ENCODE results near the gene PHACTR4. TPM values are rescaled to one million over a fixed set of nuclear protein-coding genes. Genes with fewer than 3 reads are reported as not detected.
"Not testable (repeated sequence)": the region's sequence is repeated elsewhere in the genome, so short reads cannot be mapped to it uniquely, and the experiment has no call there.

Gene PHACTR4
- total and polyA plus RNA-seq, 7 donors, result 21.6 to 57.4 (median 35.2) TPM

GRCh38 chr1:28326984-28327383 is 42.6 kb upstream of the PHACTR4 start:
- 67 to 78% methylated on average over 3 of the region's 3 CpGs for WGBS, 2 donors
- intact Hi-C loops (cut with DNase I), result loop anchor here (5.0 kb wide), 1 partner anchor 80 kb away; no protein-coding TSS in a partner anchor
- peaks cover 0 to 19% (median 8%) of the 10 kb centered on the region in 4 donors for H3K4me1 ChIP-seq
- H3K36me3 ChIP-seq, result peaks cover 8 to 13% (median 9%) of the 10 kb centered on the region in 4 donors
- H3K9me3 ChIP-seq, result no peaks in the 10 kb centered on the region
- TF ChIP-seq POLR2AphosphoS5 (IDR thresholded peaks at IDR 0.05), result no peak
- no peak for TF ChIP-seq POLR2A (IDR thresholded peaks at IDR 0.05)
- no peak for TF ChIP-seq EP300 (IDR thresholded peaks at IDR 0.05)
- no peak for TF ChIP-seq CTCF (IDR thresholded peaks at IDR 0.05)
- no peak overlapping the region for H3K27ac ChIP-seq
- no peak for DNase-seq
- no peak overlapping the region for H3K4me3 ChIP-seq
- no peaks in the 10 kb centered on the region for H3K27me3 ChIP-seq

- not testable (repeated sequence) for H3K9me3 ChIP-seq, H3K27ac ChIP-seq, DNase-seq, H3K4me3 ChIP-seq, H3K27me3 ChIP-seq
- Histone ChIP-seq H3K4me1 (peaks cover 0 to 19% (median 8%) of the 10 kb centered on the region in 4 donors), H3K36me3 (peaks cover 11 to 18% (median 13%) of the 10 kb centered on the region in 4 donors)
- 38 to 59% methylated on average over 11 of the region's 11 CpGs for WGBS, 2 donors
- intact Hi-C loops (cut with DNase I), result loop anchor here (5.0 kb wide), 1 partner anchor 80 kb away; no protein-coding TSS in a partner anchor
Observed at GRCh38 chr1:28327431-28327830, 42.1 kb upstream of the PHACTR4 start.

- 57 to 84% methylated on average over 16 of the region's 16 CpGs for WGBS, 2 donors
- H3K9me3 ChIP-seq, result no peaks in the 10 kb centered on the region
- DNase-seq, result no peak
- peaks cover 11 to 26% (median 17%) of the 10 kb centered on the region in 4 donors for H3K36me3 ChIP-seq
- H3K4me3 ChIP-seq, result peak overlapping the region; percentile 58 to 67 (median 66)
- H3K27ac ChIP-seq, result peak overlapping the region; percentile 77 to 90 (median 85)
- intact Hi-C loops (cut with DNase I), result loop anchor here (2.0 to 5.0 kb wide), 2 partner anchors 43 to 81 kb away; no protein-coding TSS in a partner anchor
- no peak for TF ChIP-seq POLR2A (IDR thresholded peaks at IDR 0.05)
- TF ChIP-seq CTCF (IDR thresholded peaks at IDR 0.05), result no peak
- TF ChIP-seq POLR2AphosphoS5 (IDR thresholded peaks at IDR 0.05), result no peak
- no peak for TF ChIP-seq EP300 (IDR thresholded peaks at IDR 0.05)
- peaks cover 0 to 19% (median 8%) of the 10 kb centered on the region in 4 donors for H3K4me1 ChIP-seq
- H3K27me3 ChIP-seq, result no peaks in the 10 kb centered on the region
Observed at GRCh38 chr1:28328228-28328648, 41.3 kb upstream of the PHACTR4 start.

GRCh38 chr1:28329395-28330153 is 40.0 kb upstream of the PHACTR4 start:
- peak; percentile 21 for DNase-seq
- Histone ChIP-seq H3K36me3 (peaks cover 13 to 39% (median 25%) of the 10 kb centered on the region in 4 donors), H3K27me3 (no peaks in the 10 kb centered on the region), H3K27ac (peak overlapping the region; percentile 77 to 90 (median 85)), H3K9me3 (no peaks in the 10 kb centered on the region), H3K4me1 (peaks cover 0 to 19% (median 8%) of the 10 kb centered on the region in 4 donors), H3K4me3 (peak overlapping the region; percentile 58 to 67 (median 66))
- 28 to 36% methylated on average over 29 of the region's 29 CpGs for WGBS, 2 donors
- intact Hi-C loops (cut with DNase I), result loop anchor here (2.0 to 5.0 kb wide), 2 partner anchors 41 to 82 kb away; no protein-coding TSS in a partner anchor
- TF ChIP-seq POLR2A (IDR thresholded peaks at IDR 0.05) (no peak), POLR2AphosphoS5 (IDR thresholded peaks at IDR 0.05) (no peak), CTCF (IDR thresholded peaks at IDR 0.05) (peak in 2 of 4 experiments; percentile 21 to 22), EP300 (IDR thresholded peaks at IDR 0.05) (no peak)

- no peaks in the 10 kb centered on the region for H3K27me3 ChIP-seq
- TF ChIP-seq POLR2A (IDR thresholded peaks at IDR 0.05) (no peak), CTCF (IDR thresholded peaks at IDR 0.05) (no peak), EP300 (IDR thresholded peaks at IDR 0.05) (no peak), POLR2AphosphoS5 (IDR thresholded peaks at IDR 0.05) (no peak)
- no peak overlapping the region for H3K4me3 ChIP-seq
- 95 to 96% methylated on average over 3 of the region's 3 CpGs for WGBS, 2 donors
- peak; percentile 13 for DNase-seq
- no peak overlapping the region for H3K27ac ChIP-seq
- peaks cover 0 to 26% (median 17%) of the 10 kb centered on the region in 4 donors for H3K36me3 ChIP-seq
- no peaks in the 10 kb centered on the region for H3K4me1 ChIP-seq
- H3K9me3 ChIP-seq, result no peaks in the 10 kb centered on the region
- intact Hi-C loops (cut with DNase I), result no loop called here
Observed at GRCh38 chr1:28338897-28339296, 30.6 kb upstream of the PHACTR4 start.

Data from sigmoid colon (tissue), 7 donors.